Glutamatergic neuron (in vitro differentiated cells): ENCODE data around the gene MPND. TPM values are rescaled to one million over a fixed set of nuclear protein-coding genes. Genes with fewer than 3 reads are reported as not detected.

Experiments
- DNase-seq: peaks from one replicate; pipeline ENCODE4 v3.0.0; 2022
- H3K27ac Mint-ChIP-seq: one replicate; pipeline ENCODE4 v1.8.0; 2020; ENCODE audit warnings: mild to moderate bottlenecking, mixed read lengths, inconsistent platforms; ENCODE audit not compliant: unreplicated experiment
- H3K27me3 Mint-ChIP-seq: one replicate; pipeline ENCODE4 v1.8.0; 2020; ENCODE audit warnings: mild to moderate bottlenecking, moderate library complexity, mixed read lengths, inconsistent platforms; ENCODE audit not compliant: unreplicated experiment
- H3K36me3 Mint-ChIP-seq: one replicate; pipeline ENCODE4 v1.8.0; 2020; ENCODE audit warnings: mild to moderate bottlenecking, mixed read lengths, inconsistent platforms; ENCODE audit not compliant: unreplicated experiment
- H3K4me1 Mint-ChIP-seq: one replicate; pipeline ENCODE4 v1.8.0; 2020; ENCODE audit warnings: mild to moderate bottlenecking, low read depth, mixed read lengths, inconsistent platforms; ENCODE audit not compliant: unreplicated experiment
- H3K4me3 Mint-ChIP-seq: one replicate; pipeline ENCODE4 v1.8.0; 2020; ENCODE audit warnings: mild to moderate bottlenecking, mixed read lengths, inconsistent platforms; ENCODE audit not compliant: unreplicated experiment
- H3K9me3 Mint-ChIP-seq: one replicate; pipeline ENCODE4 v1.8.0; 2020; ENCODE audit warnings: mild to moderate bottlenecking, moderate library complexity, mixed read lengths, inconsistent platforms; ENCODE audit not compliant: unreplicated experiment
- total RNA-seq: library from RNA; stranded (reverse); fragmentation: NEBNext Ultra II Directional; extraction: Animal tissue kit (Norgen Biotek cat#: 25700); gene quantifications from one replicate; pipeline ENCODE4 v1.2.1, GENCODE V29; 2021; ENCODE audit not compliant: unreplicated experiment
- TF ChIP-seq, protein P1 (sequence below): fragments of 200-600 bp; sonication (generic); IDR thresholded peaks from one replicate; pipeline ENCODE4 v1.5.0; 2021; ENCODE audit not compliant: partially characterized antibody, unreplicated experiment

Gene MPND
- total RNA-seq, 1 donor from 2014 or later: 56.7 TPM

DNA sequence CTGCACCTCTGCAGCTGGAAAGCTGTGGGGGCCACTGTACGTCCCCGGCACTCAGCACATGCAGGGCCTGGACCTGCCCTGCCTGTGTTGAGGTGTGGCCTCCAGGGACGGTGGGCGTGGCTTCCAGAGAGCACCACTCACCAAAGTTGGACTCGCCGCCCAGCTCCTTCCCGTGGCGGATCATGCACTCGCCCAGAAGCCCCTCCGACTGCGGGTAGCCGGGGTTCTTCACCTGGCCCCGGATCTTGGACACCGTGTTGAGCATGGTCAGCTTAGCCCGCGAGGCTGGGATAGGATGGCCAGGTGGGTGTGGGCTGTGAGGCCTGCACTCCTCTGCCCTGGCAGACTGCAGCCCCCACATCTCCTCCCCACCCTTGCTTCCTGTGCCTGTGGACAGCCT, 22.0 kb downstream of the MPND start:
- TF ChIP-seq, protein P1, sequence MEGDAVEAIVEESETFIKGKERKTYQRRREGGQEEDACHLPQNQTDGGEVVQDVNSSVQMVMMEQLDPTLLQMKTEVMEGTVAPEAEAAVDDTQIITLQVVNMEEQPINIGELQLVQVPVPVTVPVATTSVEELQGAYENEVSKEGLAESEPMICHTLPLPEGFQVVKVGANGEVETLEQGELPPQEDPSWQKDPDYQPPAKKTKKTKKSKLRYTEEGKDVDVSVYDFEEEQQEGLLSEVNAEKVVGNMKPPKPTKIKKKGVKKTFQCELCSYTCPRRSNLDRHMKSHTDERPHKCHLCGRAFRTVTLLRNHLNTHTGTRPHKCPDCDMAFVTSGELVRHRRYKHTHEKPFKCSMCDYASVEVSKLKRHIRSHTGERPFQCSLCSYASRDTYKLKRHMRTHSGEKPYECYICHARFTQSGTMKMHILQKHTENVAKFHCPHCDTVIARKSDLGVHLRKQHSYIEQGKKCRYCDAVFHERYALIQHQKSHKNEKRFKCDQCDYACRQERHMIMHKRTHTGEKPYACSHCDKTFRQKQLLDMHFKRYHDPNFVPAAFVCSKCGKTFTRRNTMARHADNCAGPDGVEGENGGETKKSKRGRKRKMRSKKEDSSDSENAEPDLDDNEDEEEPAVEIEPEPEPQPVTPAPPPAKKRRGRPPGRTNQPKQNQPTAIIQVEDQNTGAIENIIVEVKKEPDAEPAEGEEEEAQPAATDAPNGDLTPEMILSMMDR: no peak
- Mint-ChIP-seq H3K27me3 (peaks cover 31% of the 10 kb centered on the region), H3K4me1 (peaks cover 19% of the 10 kb centered on the region), H3K9me3 (peaks cover 23% of the 10 kb centered on the region), H3K36me3 (no peaks in the 10 kb centered on the region), H3K4me3 (no peak overlapping the region), H3K27ac (no peak overlapping the region)
- no peak for DNase-seq

DNA sequence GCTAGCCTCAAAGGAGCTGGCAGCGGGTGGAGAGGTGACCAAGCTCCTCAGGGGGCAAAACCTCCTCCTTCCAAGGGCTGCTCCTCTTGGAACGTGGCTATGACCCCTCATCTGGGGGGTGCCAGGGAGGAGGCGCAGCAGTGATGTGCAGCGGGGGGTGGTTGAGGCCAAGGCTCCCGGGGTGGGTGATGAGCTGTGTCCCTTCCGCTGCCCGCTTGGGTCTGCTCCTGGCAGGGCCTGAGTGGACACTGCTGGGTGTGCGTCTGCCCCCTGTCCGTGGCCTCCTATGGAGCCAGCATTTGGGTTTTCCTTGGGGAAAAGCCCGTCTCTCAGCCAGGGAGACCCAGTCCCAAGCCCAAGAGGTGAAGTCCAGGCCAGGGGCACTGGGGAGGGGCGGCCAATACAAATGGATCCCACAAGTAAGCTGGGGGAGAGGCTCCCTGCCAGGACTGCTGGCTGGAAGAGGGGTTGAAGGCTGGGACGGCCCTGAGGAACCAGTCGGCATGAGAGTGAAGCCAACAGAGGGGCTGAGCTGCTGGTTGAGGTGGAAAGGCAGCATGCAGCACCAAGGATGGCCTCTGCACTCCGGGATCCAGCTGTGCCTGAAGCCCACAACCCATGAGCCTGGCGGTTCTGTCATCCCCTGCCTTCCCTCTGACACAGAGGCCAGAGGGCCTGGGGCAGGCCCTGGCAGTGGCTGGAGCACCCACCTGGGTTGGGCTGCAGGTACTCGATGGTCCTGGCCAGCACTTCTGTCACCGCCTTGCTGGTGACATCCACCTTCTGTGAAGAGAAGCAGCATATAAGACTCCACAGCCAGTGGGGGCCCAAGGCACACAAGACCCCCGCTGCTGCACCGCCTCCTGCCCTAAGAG, 22.7 kb downstream of the MPND start:
- TF ChIP-seq, protein P1: no peak
- peaks cover 17% of the 10 kb centered on the region for H3K4me1 Mint-ChIP-seq
- peaks cover 21% of the 10 kb centered on the region for H3K9me3 Mint-ChIP-seq
- H3K27me3 Mint-ChIP-seq: peaks cover 29% of the 10 kb centered on the region
- H3K27ac Mint-ChIP-seq: no peak overlapping the region
- H3K4me3 Mint-ChIP-seq: no peak overlapping the region
- no peaks in the 10 kb centered on the region for H3K36me3 Mint-ChIP-seq
- no peak for DNase-seq

DNA sequence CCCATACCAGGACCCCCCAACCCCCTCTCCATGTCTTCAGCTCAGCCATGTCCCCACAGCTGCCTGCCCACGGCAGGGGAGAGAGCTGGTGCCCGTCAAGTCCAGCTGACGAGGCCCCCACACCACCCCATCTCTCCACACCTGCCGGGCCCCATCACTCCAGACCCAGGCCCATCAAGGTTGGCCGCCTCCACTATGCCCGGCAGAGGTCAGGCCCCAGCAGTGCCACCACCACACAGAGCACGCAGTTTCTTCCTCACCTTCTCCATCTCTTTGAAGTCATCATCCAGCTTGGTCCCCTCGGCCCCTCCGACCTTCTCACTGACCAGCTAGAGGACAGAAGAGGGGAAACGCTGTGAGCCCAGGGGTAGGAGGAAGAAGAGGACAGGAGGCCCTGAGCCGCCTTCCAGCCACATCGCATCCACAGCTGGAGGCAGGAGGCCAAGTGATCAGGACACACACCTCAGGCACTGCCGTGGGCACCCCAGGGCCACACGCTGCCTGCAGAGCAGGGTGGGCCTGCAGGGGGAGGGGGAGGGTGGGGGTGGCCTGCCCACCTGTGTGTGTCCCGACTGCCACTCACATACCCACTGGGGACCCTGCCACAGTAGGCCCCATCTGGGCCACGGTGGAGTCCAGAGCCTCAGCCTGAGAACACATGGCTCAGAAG, 23.4 kb downstream of the MPND start:
- H3K27ac Mint-ChIP-seq: no peak overlapping the region
- H3K9me3 Mint-ChIP-seq: peaks cover 21% of the 10 kb centered on the region
- DNase-seq: no peak
- H3K4me1 Mint-ChIP-seq: peaks cover 19% of the 10 kb centered on the region
- peaks cover 29% of the 10 kb centered on the region for H3K27me3 Mint-ChIP-seq
- H3K4me3 Mint-ChIP-seq: no peak overlapping the region
- TF ChIP-seq, protein P1: no peak
- H3K36me3 Mint-ChIP-seq: no peaks in the 10 kb centered on the region

DNA sequence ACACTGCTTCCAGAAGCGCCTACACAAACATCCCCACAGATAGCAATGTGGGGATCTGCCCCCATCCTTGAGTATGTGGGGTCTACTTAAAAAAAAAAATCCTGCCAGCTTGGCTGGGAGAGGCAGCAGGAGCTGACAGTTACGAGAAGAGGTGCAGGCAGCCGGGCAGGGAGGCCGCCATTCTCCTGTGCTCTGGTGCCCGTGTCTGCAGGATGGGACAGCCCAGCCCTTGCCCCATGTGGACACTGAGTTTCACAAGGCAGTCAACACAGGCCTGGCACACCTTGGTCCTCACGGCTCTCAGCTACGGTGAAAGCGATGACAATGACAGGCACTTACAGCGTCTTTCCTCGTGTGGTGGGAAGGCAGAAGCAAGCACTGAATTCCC, 24.0 kb downstream of the MPND start:
- H3K27ac Mint-ChIP-seq: peak overlapping the region; percentile 55

More for the DNA sequence above, 24.0 kb downstream of the MPND start:
- Mint-ChIP-seq H3K27me3 (peaks cover 29% of the 10 kb centered on the region), H3K9me3 (peaks cover 17% of the 10 kb centered on the region), H3K4me1 (peaks cover 16% of the 10 kb centered on the region), H3K4me3 (no peak overlapping the region), H3K36me3 (no peaks in the 10 kb centered on the region)
- TF ChIP-seq, protein P1: no peak
- DNase-seq: no peak
